Endothelial cell (in vitro differentiated cells): Measurements from ENCODE around the gene WRNIP1. TPM values are rescaled to one million over a fixed set of nuclear protein-coding genes. Genes with fewer than 3 reads are reported as not detected.

ENCODE experiments used
- DNase-seq: peaks from one replicate; pipeline ENCODE4 v3.0.0; 2021; ENCODE audit warnings: low spot score
- H3K27ac Mint-ChIP-seq: one replicate; pipeline ENCODE4 v1.8.0; 2021; ENCODE audit warnings: mixed read lengths, inconsistent platforms; ENCODE audit not compliant: unreplicated experiment
- H3K27me3 Mint-ChIP-seq: one replicate; pipeline ENCODE4 v1.8.0; 2021; ENCODE audit warnings: mild to moderate bottlenecking, moderate library complexity, mixed read lengths, inconsistent platforms; ENCODE audit not compliant: unreplicated experiment
- H3K36me3 Mint-ChIP-seq: one replicate; pipeline ENCODE4 v1.8.0; 2021; ENCODE audit warnings: mild to moderate bottlenecking, low read depth, mixed read lengths, inconsistent platforms; ENCODE audit not compliant: unreplicated experiment
- H3K4me1 Mint-ChIP-seq: one replicate; pipeline ENCODE4 v1.8.0; 2021; ENCODE audit warnings: mild to moderate bottlenecking, mixed read lengths, inconsistent platforms; ENCODE audit not compliant: unreplicated experiment
- H3K4me3 Mint-ChIP-seq: one replicate; pipeline ENCODE4 v1.8.0; 2021; ENCODE audit warnings: mild to moderate bottlenecking, mixed read lengths, inconsistent platforms; ENCODE audit not compliant: unreplicated experiment
- H3K9me3 Mint-ChIP-seq: one replicate; pipeline ENCODE4 v1.8.0; 2021; ENCODE audit warnings: mixed read lengths, inconsistent platforms; ENCODE audit not compliant: unreplicated experiment
- CTCF ChIP-seq: fragments of 200-600 bp; sonication (generic); IDR thresholded peaks from one replicate; pipeline ENCODE4 v1.5.0; 2021; ENCODE audit warnings: antibody characterized with exemption; ENCODE audit not compliant: unreplicated experiment
- total RNA-seq: library from RNA; stranded (reverse); fragmentation: NEBNext Ultra II Directional; extraction: Animal tissue kit (Norgen Biotek cat#: 25700); gene quantifications from one replicate; pipeline ENCODE4 v1.2.1, GENCODE V29; 2021; ENCODE audit not compliant: unreplicated experiment

Gene WRNIP1
- total RNA-seq, 1 donor from 2014 or later: 48.6 TPM

- Mint-ChIP-seq H3K4me3 (no peak overlapping the region), H3K27me3 (peaks cover 5% of the 10 kb centered on the region), H3K4me1 (peaks cover 30% of the 10 kb centered on the region), H3K9me3 (no peaks in the 10 kb centered on the region), H3K27ac (peak overlapping the region; percentile 83), H3K36me3 (peaks cover 45% of the 10 kb centered on the region)
- DNase-seq: no peak
- no peak for TF ChIP-seq CTCF
These were observed 18.2 kb downstream of the WRNIP1 start for GRCh38 chr6:2783188-2783963.

- Mint-ChIP-seq H3K4me3 (no peak overlapping the region), H3K4me1 (peaks cover 30% of the 10 kb centered on the region), H3K9me3 (no peaks in the 10 kb centered on the region), H3K27ac (peak overlapping the region; percentile 80), H3K27me3 (peaks cover 5% of the 10 kb centered on the region), H3K36me3 (peaks cover 43% of the 10 kb centered on the region)
- TF ChIP-seq CTCF: no peak
- DNase-seq: no peak
These were observed 18.9 kb downstream of the WRNIP1 start for GRCh38 chr6:2784061-2784460.

GRCh38 chr6:2784930-2785329 lies 19.7 kb downstream of the WRNIP1 start:
- Mint-ChIP-seq H3K27ac (no peak overlapping the region), H3K36me3 (peaks cover 37% of the 10 kb centered on the region), H3K9me3 (no peaks in the 10 kb centered on the region), H3K4me1 (peaks cover 30% of the 10 kb centered on the region), H3K27me3 (peaks cover 5% of the 10 kb centered on the region), H3K4me3 (no peak overlapping the region)
- TF ChIP-seq CTCF: no peak
- no peak for DNase-seq

GRCh38 chr6:2786269-2786668 lies 21.1 kb downstream of the WRNIP1 start:
- H3K4me1 Mint-ChIP-seq: peaks cover 41% of the 10 kb centered on the region
- H3K27ac Mint-ChIP-seq: no peak overlapping the region
- TF ChIP-seq CTCF: no peak
- no peaks in the 10 kb centered on the region for H3K9me3 Mint-ChIP-seq
- H3K36me3 Mint-ChIP-seq: peaks cover 31% of the 10 kb centered on the region
- no peak for DNase-seq
- no peak overlapping the region for H3K4me3 Mint-ChIP-seq
- peaks cover 5% of the 10 kb centered on the region for H3K27me3 Mint-ChIP-seq
